ENCODE data around the gene COMMD7.
"Not testable (repeated sequence)": the region's sequence is repeated elsewhere in the genome, so short reads cannot be mapped to it uniquely, and the experiment has no call there.

Gene COMMD7

GRCh38 chr20:32737371-32738223 lies 5.7 kb downstream of the COMMD7 start:
- H3K27ac ChIP-seq, result no peak overlapping the region

GRCh38 chr20:32731882-32732266 lies 11.4 kb downstream of the COMMD7 start:
- TF ChIP-seq CTCF (IDR thresholded peaks at IDR 0.05), result no peak
- TF ChIP-seq ZFX (IDR thresholded peaks at IDR 0.05; ENCODE audit: borderline replicate concordance), result no peak
- H3K27ac ChIP-seq, result no peak overlapping the region

More at GRCh38 chr20:32737371-32738223, 5.7 kb downstream of the COMMD7 start:
- no peak for TF ChIP-seq CTCF (IDR thresholded peaks at IDR 0.05)
- no peak for TF ChIP-seq ZFX (IDR thresholded peaks at IDR 0.05; ENCODE audit: borderline replicate concordance)

GRCh38 chr20:32729334-32729733 lies 13.9 kb downstream of the COMMD7 start:
- not testable (repeated sequence) for H3K27ac ChIP-seq

DNA sequence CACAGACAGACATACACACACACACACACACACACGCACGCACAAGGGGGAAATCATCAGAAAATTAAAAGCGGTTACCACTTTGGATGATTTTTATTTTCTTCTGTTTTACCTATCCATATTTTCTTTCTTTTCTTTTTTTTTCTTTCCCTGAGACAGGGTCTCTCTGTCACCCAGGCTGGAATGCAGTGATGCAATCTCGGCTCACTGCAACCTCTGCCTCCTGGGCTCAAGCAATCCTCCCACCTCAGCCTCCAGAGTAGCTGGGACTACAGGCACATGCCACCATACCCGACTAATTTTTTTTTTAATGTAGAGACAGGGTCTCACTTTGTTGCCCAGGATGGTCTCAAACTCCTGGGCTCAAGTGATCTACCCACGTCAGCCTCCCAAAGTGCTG lies 14.8 kb downstream of the COMMD7 start:
- H3K27ac ChIP-seq, result not testable (repeated sequence)

GRCh38 chr20:32727683-32728082 lies 15.6 kb downstream of the COMMD7 start:
- H3K27ac ChIP-seq, result no peak overlapping the region
- TF ChIP-seq CTCF (IDR thresholded peaks at IDR 0.05) (no peak), ZFX (IDR thresholded peaks at IDR 0.05; ENCODE audit: borderline replicate concordance) (no peak)

- TF ChIP-seq CTCF (IDR thresholded peaks at IDR 0.05), result no peak
- TF ChIP-seq ZFX (IDR thresholded peaks at IDR 0.05; ENCODE audit: borderline replicate concordance), result no peak
- H3K27ac ChIP-seq, result no peak overlapping the region
Observed at GRCh38 chr20:32718749-32719348, 24.4 kb downstream of the COMMD7 start.

GRCh38 chr20:32711346-32711745 lies 31.9 kb downstream of the COMMD7 start:
- TF ChIP-seq CTCF (IDR thresholded peaks at IDR 0.05) (no peak), ZFX (IDR thresholded peaks at IDR 0.05; ENCODE audit: borderline replicate concordance) (no peak)
- no peak overlapping the region for H3K27ac ChIP-seq

GRCh38 chr20:32709632-32710121 lies 33.6 kb downstream of the COMMD7 start:
- TF ChIP-seq CTCF (IDR thresholded peaks at IDR 0.05) (no peak), ZFX (IDR thresholded peaks at IDR 0.05; ENCODE audit: borderline replicate concordance) (no peak)
- H3K27ac ChIP-seq, result no peak overlapping the region

DNA sequence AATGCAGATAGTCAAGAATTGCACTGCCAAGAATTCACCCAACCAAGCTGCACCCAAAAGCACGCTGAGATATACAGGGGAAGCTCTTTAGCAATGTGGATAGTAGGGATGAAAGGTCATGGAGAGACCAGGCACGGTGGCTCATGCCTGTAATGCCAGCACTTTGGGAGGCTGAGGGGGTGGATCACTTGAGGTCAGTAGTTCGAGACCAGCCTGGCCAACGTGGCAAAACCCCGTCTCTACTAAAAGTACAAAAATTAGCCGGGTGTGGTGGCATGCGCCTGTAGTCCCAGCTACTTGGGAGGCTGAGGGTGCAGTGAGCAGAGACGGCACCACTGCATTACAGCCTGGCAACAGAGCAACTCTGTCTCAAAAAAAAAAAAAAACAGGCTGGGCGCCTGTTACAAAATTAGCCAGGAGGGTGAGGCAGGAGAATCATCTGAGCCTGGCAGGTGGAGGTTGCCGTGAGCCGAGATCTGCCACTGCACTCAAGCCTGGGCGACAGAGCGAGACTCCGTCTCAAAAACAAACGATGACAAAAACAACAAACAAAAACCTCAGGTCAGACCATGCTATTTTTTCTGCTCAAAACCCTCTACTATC lies 34.1 kb downstream of the COMMD7 start:
- not testable (repeated sequence) for H3K27ac ChIP-seq
